Skeletal muscle cell (primary cell): ENCODE measurements around the gene RPS6KA1.

Experiments
- DNase-seq: peaks from one replicate; pipeline ENCODE4 v3.0.0-alpha.2; 2010; ENCODE audit warnings: low read depth
- H3K4me3 ChIP-seq: 2 replicates; pipeline ENCODE4 v1.5.1; 2011; ENCODE audit warnings: low read depth, mild to moderate bottlenecking, control low read depth, low read length, moderate library complexity

The RPS6KA1 gene

DNA sequence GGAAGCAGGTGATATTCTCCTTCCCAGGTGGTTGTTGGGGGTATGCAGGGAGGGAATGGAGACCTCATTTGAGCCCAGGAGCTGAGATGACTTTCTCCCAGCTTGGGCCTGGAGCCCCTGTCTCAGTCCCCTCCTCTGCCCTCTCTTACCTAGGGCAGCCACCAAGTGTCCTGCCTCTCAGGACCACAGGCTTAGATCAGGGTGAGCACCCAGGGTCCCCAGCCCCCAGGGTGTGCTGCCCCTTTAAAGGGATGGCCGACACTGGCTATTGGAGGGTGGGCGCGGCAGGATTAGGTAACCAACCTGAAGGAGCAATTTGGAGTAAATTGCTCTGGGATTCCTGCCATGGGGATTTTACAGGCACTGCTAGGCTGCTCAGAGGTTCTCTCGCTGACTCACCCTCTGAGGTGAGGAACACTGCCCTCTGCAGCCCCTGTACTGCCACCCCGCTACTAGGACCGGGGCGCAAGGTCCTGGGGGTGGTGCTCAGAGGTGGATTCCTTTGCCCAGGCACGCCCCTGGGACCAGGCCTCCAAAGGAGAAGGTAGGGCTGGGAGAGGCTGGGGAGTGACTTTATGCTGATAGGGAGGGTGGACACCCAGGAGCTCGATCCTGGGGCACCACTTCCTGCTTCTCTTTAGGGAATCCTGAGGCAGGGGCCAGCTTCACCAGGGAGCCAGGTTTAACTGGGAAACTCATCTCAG lies 1.5 kb downstream of the RPS6KA1 start:
- H3K4me3 ChIP-seq: no peak overlapping the region
- DNase-seq: no peak

DNA sequence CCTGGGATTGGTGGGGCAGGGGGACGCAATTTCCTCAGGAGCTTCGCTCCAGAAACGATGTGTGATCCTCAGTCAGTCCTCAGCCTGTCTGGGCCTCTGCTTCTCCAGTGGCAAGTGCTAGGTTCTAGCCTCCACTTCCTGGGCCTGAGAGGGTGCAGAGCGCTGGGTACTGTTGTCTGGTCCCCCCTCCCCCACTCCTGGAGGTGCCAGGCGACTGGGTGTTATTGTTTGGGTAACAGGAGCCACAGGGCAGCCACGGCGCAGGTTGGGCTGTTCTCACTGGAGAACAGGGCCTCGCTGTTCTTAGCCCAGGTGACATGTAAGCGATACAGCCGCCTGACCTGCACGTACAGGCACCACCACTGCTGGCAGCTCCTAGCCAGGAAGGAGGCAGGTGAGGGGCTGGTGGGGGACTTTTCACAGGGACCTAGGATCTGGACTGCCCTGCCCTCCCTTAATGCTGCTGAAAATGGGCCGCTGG lies 2.1 kb downstream of the RPS6KA1 start:
- no peak overlapping the region for H3K4me3 ChIP-seq
- no peak for DNase-seq

DNA sequence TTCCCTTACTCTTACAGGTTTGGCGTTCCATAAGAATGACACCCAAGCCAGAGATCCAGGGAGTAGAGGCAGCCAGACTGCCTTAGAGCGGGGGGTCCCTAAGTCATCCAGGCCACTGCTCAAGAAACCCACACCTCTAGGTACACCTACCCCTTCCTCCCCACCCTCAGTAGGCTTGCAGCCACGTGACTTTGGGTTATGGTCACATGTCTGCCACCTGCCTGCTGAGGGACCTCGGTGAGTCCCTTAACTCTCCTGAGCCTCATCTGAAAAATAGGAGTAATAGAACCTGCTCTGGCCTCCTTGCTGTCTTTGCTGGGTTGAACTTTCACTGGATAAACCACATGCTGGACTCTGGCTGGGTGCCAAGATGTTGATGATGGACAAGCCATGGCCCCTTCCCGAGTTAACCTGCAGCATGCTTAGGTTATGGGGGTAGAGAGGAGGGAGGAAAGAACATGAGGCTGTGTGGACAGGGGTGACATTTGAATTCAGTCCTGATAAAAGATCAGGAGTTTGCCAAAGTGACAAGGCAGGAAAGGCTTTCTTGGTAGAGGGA lies 4.5 kb downstream of the RPS6KA1 start:
- DNase-seq: no peak
- H3K4me3 ChIP-seq: no peak overlapping the region

DNA sequence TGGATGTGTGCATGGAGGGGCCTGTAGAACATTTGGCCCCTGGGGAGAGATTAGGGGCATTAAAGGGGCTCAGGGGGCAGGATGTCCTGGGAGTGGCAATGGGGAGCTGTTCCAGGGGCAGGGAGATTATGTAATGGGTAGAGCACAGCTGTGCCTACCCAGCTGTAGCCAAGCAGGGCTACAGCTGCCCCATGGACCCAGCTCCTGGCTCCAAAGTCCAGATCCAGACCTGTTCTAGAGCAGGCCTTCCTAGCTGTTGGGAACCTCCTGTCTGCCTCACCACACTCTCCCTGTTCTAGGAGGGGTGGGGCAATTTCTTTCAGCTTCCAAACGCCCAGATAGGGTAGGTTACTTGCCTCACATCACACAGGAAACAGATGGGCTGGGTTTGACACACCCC lies 5.6 kb downstream of the RPS6KA1 start:
- DNase-seq: no peak
- H3K4me3 ChIP-seq: no peak overlapping the region

DNA sequence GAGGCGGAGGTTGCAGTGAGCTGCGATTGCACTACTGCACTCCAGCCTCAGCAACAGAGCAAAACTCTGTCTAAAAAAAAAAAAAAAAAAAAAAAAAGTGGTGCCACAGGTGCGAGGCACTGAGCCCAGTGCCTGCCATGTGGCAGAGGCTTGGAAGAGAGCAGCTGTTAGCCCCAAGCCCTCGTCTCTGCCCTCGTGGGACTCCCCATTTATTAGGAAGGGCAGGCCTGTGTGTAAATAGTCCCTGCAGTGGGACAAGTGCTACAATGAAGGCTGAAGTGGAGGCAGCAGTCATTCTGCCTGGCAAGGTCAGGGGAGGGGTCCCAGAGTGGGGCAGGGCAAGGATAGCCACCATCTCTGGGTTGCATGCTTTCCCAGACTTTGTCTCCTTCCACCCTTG lies 6.5 kb downstream of the RPS6KA1 start:
- H3K4me3 ChIP-seq: no peak overlapping the region
- DNase-seq: no peak

DNA sequence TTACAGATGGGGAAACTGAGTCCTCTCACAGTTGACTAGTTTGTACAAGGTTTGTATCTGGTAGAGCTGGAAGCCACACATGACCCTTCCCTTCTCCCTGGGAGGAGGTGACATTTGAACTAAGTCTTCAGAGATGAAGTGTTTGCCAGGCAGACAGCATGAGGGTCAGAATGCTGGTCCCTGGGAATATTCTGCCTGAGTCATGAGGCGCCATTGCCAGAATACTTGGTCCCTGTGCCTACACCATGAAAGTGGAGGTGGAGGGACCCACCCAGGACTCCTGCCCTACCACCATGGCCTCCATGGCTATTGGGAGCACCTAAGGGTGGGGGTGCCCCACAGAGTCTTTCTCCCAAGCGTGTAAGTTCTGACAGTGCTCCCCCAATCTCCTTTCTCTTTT lies 7.0 kb downstream of the RPS6KA1 start:
- H3K4me3 ChIP-seq: no peak overlapping the region
- no peak for DNase-seq

DNA sequence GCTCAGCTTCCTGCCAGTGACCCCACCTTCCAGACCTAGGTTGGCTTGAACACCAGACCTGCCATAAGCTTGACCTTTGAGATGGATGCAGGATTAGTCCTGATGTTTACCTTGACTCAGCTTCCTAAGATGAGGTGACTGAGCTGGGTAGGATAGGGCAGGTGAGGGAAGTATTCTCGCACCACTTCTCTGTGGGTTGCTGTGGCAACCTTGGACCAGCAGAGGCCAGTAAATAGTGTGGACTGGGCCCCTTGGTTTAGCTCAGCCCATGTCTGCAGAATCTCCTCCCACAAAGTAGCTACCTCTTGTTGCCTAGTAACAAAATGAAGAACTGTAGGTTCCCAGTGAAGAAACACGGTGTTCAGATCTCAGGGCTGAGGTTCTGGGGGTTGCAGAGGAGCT lies 8.4 kb downstream of the RPS6KA1 start:
- DNase-seq: no peak
- no peak overlapping the region for H3K4me3 ChIP-seq

DNA sequence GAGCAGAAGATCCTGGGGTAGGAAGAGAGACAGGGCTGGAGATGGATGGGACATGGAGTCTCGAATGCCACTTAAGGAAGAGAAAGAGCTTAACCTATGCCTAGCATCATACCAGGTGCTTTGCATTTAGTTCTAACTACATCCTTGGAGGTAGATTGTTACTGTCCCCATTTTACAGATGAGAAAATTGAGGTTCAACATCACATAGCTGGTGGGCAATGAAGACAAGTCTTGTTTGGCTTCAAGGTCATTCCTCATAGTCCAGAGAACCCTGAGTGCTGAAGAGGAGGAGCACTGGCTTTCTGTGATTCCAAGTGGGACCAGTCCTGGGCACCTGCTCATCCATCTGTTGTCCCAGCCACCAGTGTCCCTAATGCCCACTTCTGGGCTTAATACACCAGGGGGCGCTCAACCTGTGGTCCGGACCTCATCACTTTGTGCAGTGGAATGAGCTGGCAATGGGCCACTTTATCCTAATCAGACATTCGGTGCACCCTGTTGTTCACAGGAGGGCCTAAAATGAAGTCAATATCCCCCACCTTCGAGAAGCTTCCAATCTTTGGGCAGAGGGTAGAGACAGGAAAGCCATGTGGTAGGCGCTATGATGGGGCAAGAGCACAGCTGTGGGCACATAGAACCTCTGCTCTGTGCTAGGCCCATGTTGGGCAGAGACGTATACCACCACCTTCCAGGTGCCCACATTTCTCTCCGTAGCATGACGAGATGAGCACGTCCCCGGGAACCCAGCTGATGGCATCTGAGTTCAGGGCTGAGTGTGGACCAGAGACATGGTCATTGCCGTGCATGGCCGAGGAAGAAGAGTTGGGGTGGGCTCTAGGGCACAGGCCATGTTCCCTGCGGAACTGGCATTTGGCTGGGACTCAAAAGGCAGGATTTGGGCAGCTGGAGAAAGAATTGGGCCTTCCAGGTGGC lies 9.2 kb downstream of the RPS6KA1 start:
- no peak overlapping the region for H3K4me3 ChIP-seq

DNA sequence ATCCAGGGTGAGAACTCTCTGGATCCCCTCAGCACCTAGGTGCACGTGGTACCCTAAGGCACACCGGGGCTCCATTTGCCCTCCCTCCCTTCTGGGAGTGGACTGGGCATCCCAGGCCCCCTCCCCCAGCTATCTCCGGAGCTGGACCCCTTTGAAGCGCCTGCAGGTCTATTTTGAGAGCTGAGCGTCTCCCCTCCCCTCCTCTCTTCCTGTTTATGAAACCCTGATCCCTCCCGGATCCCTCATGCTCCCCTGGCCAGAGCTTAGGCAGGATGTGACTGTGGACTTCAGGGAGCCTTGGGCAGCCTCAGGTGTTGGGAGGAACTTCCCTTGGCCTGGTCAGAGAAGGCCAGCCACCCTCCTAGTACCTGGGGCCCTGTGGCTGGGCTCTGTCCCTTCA lies 10.2 kb downstream of the RPS6KA1 start:
- no peak overlapping the region for H3K4me3 ChIP-seq
- no peak for DNase-seq

More for the DNA sequence above, 9.2 kb downstream of the RPS6KA1 start:
- no peak for DNase-seq

DNA sequence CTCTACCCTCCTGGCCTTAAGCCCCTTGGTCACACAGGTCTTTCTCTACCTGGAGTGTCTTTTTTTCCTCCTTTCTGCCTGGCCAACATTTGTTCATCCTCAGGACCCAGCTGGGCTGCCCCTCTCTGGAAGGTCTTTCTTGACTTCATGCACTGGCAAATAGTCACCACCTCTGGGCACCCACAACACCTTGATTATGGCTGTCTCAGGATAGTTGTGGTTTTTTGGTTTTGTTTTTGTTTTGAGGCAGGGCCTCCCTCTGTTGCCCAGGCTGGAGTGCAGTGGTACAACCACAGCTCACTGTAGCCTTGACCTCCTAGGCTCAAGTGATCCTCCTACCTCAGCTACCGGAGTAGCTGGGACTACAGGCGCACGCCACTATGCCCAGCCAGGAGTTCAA lies 10.8 kb downstream of the RPS6KA1 start:
- DNase-seq: no peak
- H3K4me3 ChIP-seq: no peak overlapping the region

DNA sequence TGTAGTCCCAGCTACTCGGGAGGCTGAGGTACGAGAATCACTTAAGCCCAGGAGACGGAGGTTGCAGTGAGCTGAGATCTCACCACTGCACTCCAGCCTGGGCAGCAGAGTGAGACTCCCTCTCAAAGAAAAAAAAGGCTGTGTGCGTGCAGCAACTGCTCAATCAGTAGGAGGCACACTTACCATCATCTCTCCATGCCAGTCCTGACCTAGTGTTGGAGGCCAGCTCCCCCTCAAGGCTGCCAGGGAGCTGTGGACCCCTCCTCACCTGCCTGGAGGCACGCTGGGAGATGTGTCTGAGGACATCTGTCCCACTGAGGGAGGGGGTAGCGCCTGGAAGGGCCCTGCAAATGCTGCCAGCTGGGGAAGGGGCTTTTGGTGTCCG lies 11.9 kb downstream of the RPS6KA1 start:
- H3K4me3 ChIP-seq: no peak overlapping the region
- no peak for DNase-seq

DNA sequence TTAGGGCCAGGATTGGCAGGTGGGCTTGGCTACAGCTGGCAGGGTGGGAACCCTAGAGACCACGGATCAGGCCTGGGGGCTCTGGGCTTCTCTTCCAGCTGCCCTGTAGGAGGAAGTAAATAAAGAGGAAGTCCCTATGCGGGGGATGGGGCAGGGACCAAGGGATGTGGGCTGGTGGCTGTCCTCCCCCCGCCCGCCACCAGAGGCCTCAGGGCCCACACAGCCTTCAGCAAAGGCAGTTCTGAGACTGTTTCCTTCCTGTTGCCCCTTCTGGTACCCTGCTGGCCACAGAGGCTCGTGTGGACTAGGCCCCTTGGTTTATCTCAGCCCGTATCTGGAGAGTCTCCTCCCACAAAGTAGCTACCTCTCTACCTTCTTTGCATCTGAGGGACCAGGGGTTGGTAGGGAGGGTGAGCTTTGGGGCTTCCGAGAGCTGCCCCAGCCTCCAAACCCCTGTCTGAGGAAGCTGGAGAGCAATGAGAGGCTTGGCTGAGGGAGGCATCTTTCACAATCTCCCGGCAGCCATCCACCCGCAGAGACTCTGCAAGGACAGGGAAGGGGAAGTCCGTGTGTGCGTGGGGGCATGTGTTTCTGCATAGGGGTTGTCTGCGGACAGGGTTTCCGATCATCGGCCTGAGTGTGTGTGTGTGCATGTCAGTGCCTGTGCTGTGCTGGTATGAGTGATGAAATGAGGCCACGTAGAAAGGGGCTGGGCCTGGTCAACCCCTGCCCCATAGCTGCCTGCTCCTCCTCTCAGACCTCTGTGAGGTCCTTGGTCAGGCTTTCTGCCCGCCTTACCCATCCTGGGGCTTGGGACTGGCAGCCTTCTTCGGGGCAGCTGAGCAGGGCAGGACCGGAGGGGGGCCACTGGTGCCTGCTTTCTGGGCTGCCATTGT lies 12.5 kb downstream of the RPS6KA1 start:
- peak; percentile 56 for DNase-seq
- no peak overlapping the region for H3K4me3 ChIP-seq

DNA sequence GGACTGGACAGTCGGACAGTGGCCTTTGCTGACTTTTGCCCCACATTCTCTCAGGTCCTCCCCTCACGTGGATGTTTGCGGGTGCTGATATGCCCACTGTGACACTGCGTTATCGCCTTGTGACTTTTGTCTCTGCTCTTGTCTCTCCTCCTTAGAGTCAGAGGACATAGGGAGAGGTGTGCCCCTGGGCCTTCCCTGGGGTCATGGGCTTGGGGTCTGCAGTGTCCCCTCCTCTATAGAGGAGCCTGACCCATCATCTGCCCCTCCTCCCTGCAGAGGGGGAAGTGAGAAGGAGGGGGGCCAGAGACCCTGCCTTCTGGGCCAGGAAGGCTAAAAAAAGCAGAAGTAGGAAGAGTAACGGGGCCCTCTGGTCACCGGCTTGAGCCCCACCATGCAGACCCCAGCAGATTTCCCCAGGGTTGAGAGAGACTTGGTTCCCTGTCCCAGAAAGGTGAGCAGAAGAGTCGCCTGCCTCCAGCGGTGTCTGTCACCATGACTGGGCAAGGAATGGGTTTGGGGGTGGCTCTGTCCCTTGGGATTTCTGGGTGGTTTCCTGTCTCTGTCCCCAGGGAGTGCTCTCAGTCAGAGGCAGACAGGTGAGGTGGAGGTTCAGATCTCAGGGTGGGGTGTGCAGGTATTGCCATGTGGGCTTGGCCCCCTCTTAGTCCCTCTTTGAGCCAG lies 13.3 kb downstream of the RPS6KA1 start:
- no peak for DNase-seq
- H3K4me3 ChIP-seq: no peak overlapping the region

DNA sequence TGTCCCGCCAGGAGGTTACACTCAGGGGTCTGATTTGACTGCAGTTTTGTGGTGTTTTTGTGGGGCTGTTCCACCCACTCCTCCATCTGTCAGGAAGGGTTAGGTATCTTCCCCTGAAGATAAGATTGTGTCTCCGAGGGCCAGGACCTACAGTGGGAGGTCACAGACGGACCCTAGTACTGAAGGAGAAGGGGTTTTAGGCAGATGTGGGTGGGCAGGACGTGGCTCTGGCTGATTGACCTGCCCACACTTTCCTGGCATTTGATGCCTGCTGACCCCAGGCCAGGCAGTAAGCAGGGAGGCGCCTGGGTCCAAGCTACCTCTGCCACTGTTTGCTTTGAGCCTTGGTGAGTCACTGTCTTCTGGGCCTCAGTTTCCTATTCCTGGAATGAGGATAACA lies 13.9 kb downstream of the RPS6KA1 start:
- H3K4me3 ChIP-seq: no peak overlapping the region
- DNase-seq: no peak

DNA sequence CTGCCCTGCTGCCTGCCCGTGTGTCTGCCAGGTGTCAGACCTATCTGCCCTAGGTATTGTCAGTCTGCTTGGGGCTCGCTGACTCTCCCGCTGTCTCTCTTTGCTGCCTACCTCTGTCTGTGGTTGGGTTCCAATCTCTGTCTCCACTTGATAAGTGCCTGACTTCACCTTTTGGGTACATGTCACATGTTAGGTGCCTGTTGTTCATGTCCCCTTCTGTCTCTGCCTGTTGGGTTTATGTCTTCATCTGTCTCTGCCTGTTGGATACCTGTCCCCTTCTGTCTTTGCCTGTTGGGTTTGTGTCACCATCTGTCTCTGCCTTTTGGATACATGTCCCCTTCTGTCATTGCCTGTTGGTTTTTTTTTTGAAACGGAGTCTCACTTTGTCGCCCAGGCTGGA lies 14.6 kb downstream of the RPS6KA1 start:
- no peak for DNase-seq
- H3K4me3 ChIP-seq: no peak overlapping the region

DNA sequence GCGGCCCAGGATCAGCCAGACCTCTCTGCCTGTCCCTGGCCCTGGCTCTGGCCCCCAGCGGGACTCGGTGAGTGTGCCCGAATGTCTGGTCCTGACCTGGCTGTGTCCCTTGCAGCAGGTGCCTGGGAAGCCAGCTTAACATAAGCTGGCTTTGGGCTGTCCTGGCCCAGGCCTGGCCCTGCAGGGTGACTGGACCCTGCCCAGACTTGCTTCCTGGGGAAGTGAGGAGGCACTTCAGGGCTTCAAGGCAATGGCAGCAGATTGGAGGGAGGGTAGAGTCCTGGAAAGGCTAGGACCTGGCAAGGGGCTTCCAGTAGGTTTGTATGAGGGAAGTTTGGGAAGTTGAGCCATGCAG lies 16.4 kb downstream of the RPS6KA1 start:
- no peak overlapping the region for H3K4me3 ChIP-seq
- DNase-seq: no peak

DNA sequence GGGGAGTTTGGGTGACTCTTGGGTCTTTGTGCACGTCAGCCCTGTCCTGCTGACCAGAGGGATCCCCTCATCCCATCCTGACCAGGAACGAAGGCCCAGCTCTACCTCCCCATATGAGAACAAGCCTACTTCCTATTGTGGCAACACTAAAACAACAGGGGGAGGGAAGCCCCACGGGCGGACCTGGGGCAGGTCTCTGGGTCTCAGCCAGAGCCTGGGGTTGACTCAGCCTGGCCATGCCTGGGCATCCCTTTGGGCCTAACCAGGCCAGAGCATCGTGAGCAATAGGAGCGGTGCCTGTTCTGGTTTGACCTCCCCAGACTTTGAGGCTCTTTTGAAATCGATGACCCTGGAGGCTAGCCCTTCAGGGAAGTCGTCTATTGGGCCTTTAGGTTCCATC lies 16.8 kb downstream of the RPS6KA1 start:
- DNase-seq: no peak
- H3K4me3 ChIP-seq: no peak overlapping the region

DNA sequence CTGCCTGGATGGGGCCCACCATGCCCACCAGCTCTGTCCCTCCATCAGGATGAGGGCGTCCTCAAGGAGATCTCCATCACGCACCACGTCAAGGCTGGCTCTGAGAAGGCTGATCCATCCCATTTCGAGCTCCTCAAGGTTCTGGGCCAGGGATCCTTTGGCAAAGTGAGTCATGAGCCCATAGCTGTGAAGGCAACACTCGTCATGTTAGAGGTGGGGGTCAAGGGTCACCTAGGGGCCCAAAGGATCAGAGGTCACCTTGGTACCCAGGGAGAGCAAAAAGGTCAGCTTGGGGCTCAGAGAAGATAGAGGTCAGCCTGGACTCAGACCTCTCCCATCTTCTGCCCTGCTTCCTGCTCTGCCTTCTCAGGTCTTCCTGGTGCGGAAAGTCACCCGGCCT lies 17.3 kb downstream of the RPS6KA1 start:
- no peak for DNase-seq
- H3K4me3 ChIP-seq: no peak overlapping the region

DNA sequence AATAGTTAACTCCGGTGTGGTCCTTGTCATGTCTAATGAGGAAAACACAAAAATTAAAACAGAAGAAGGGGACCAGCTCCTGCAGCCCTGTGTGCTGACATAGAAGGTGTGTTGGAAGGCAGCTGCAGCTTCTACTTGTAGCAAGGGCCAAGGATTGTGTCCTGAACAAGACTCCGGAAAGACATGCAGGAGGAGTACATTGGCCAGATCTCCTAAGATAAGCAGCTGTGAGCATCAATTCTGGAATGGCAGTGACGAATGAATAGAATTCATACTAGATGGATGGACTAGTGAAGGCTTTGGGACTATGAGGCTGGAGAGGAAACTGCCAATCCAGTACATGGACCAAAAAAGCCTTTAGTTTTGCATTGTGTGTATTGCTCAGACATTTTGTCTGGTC lies 19.3 kb downstream of the RPS6KA1 start:
- no peak for DNase-seq
- H3K4me3 ChIP-seq: no peak overlapping the region
